Activated T-helper 1 cell treated with anti-CD3 and anti-CD28 coated beads, Interleukin-2, amount 50 U/mL, for 16 hours (primary cell): ENCODE results near the gene CDH13.

ENCODE experiments used
- DNase-seq, 2 donors: peaks; one replicate each; pipeline ENCODE4 v3.0.0-alpha.2; 2020; ENCODE audit warnings: low read depth in 1 of 2, low spot score in 1 of 2

CDH13 gene

GRCh38 chr16:83785455-83785854 lies 1158.7 kb downstream of the CDH13 start:
- no peak for DNase-seq

- DNase-seq = no peak
Measured at GRCh38 chr16:83789642-83790401, 1163.1 kb downstream of the CDH13 start.

- DNase-seq = no peak
Measured at GRCh38 chr16:83791916-83792315, 1165.1 kb downstream of the CDH13 start.

- DNase-seq = no peak
Measured at GRCh38 chr16:83792391-83792790, 1165.6 kb downstream of the CDH13 start.

- no peak for DNase-seq
Measured at GRCh38 chr16:83793179-83793578, 1166.4 kb downstream of the CDH13 start.

GRCh38 chr16:83794860-83795554 lies 1168.2 kb downstream of the CDH13 start:
- DNase-seq = no peak

GRCh38 chr16:83797013-83797412 lies 1170.2 kb downstream of the CDH13 start:
- DNase-seq = no peak

GRCh38 chr16:83799336-83799735 lies 1172.6 kb downstream of the CDH13 start:
- no peak for DNase-seq

GRCh38 chr16:83802135-83802534 lies 1175.4 kb downstream of the CDH13 start:
- no peak for DNase-seq

GRCh38 chr16:83802554-83803205 lies 1175.9 kb downstream of the CDH13 start:
- DNase-seq = no peak

- DNase-seq = no peak
Measured at GRCh38 chr16:83803811-83804210, 1177.0 kb downstream of the CDH13 start.

- DNase-seq = no peak
Measured at GRCh38 chr16:83804366-83804765, 1177.6 kb downstream of the CDH13 start.

- no peak for DNase-seq
Measured at GRCh38 chr16:83806036-83806435, 1179.3 kb downstream of the CDH13 start.

GRCh38 chr16:83806731-83807130 lies 1180.0 kb downstream of the CDH13 start:
- DNase-seq = no peak

- DNase-seq = peak in 1 of 2 donors; percentile 3
Measured at GRCh38 chr16:83807327-83807709, 1180.5 kb downstream of the CDH13 start.

- peak; percentile 85 to 88 for DNase-seq
Measured at GRCh38 chr16:83807710-83808572, 1181.2 kb downstream of the CDH13 start, which contains the start of gene HSBP1. Gene HSBP1 (plus strand): TSS chr16:83807978. CDS start chr16:83808077, 99 bp downstream.

GRCh38 chr16:83808573-83809014 lies 1181.8 kb downstream of the CDH13 start:
- DNase-seq = no peak

- no peak for DNase-seq
Measured at GRCh38 chr16:83809092-83809491, 1182.3 kb downstream of the CDH13 start.

GRCh38 chr16:83810901-83811300 lies 1184.1 kb downstream of the CDH13 start:
- DNase-seq = no peak

GRCh38 chr16:83813823-83814658 lies 1187.3 kb downstream of the CDH13 start:
- DNase-seq = no peak
